A673 (cell line): Measurements from ENCODE around the gene ERFL. TPM values are rescaled to one million over a fixed set of nuclear protein-coding genes. Genes with fewer than 3 reads are reported as not detected.

Experiments used
- Bru-seq: library from RNA; stranded (reverse); fragments of 400-500 nt; gene quantifications from one replicate; lab custom pipeline; 2021; lab: Mats Ljungman, UMichigan
- BruChase-seq, 2 experiments: library from RNA; stranded (reverse); fragments of 400-500 nt; gene quantifications; one replicate each; lab custom pipeline; 2021; lab: Mats Ljungman, UMichigan
- BruUV-seq: library from RNA; stranded (reverse); fragments of 400-500 nt; replicated peaks from 2 replicates; lab custom pipeline; 2021; lab: Mats Ljungman, UMichigan
- CTCF ChIA-PET: fragments of 300-600 bp; sonication (Branson Sonifier 250); formaldehyde crosslinking; loops from one replicate; lab custom pipeline; 2022; ENCODE audit warnings: antibody characterized with exemption; lab: Charles Lee
- POLR2A ChIA-PET: fragments of 300-600 bp; sonication (Branson Sonifier 250); formaldehyde crosslinking; loops from one replicate; lab custom pipeline; 2022; ENCODE audit warnings: antibody characterized with exemption; ENCODE audit not compliant: low non-redundant PET; lab: Charles Lee
- DNase-seq: peaks from one replicate; pipeline ENCODE4 v3.0.0-alpha.2; 2015; ENCODE audit warnings: low spot score
- H3K27ac ChIP-seq: fragments of 200-600 bp; sonication (generic); 2 replicates; pipeline ENCODE4 v1.5.1; 2016; ENCODE audit warnings: mixed run types, low read depth, mild to moderate bottlenecking, mixed read lengths, antibody characterized with exemption, low read length; ENCODE audit not compliant: poor library complexity, severe bottlenecking
- H3K27me3 ChIP-seq: fragments of 200-600 bp; sonication (generic); replicated peaks from 2 replicates; pipeline ENCODE4 v1.6.1; 2017; ENCODE audit warnings: mixed run types, low read depth, mild to moderate bottlenecking, mixed read lengths, antibody characterized with exemption, low read length; ENCODE audit not compliant: insufficient read depth, poor library complexity
- H3K36me3 ChIP-seq: fragments of 200-600 bp; sonication (generic); 2 replicates; pipeline ENCODE4 v1.6.1; 2016; ENCODE audit warnings: mixed run types, mild to moderate bottlenecking, mixed read lengths, antibody characterized with exemption, low read length; ENCODE audit not compliant: insufficient read depth, poor library complexity, severe bottlenecking
- H3K4me1 ChIP-seq: fragments of 200-600 bp; sonication (generic); 2 replicates; pipeline ENCODE4 v1.6.1; 2017; ENCODE audit warnings: mixed run types, mild to moderate bottlenecking, mixed read lengths, antibody characterized with exemption, low read length; ENCODE audit not compliant: insufficient read depth, poor library complexity, severe bottlenecking
- H3K4me3 ChIP-seq: fragments of 200-600 bp; sonication (generic); 2 replicates; pipeline ENCODE4 v1.5.1; 2016; ENCODE audit warnings: low read depth, mixed run types, mild to moderate bottlenecking, mixed read lengths, low read length; ENCODE audit not compliant: poor library complexity, severe bottlenecking
- H3K9me3 ChIP-seq: fragments of 200-600 bp; sonication (generic); 2 replicates; pipeline ENCODE4 v1.6.1; 2016; ENCODE audit warnings: mixed run types, low read depth, mild to moderate bottlenecking, mixed read lengths, antibody characterized with exemption, low read length; ENCODE audit not compliant: poor library complexity, severe bottlenecking
- EZH2 ChIP-seq: fragments of 200-600 bp; sonication (generic); IDR thresholded peaks from 2 replicates; pipeline ENCODE4 v1.6.1; 2017; ENCODE audit warnings: borderline replicate concordance, low read depth, mild to moderate bottlenecking, mixed read lengths, antibody characterized with exemption, low read length; ENCODE audit not compliant: poor library complexity, severe bottlenecking
- intact Hi-C: fragments of 100-400 bp; cut with micrococcal nuclease; formaldehyde crosslinking; loops from one replicate; pipeline ENCODE4 v1.10.0; 2022; ENCODE audit not compliant: unreplicated experiment
- long read RNA-seq: library from polyadenylated mRNA; stranded (forward); transcript quantifications from one replicate; pipeline ENCODE4 v2.0.0, GENCODE V29; 2022
- total RNA-seq: library from RNA; stranded (reverse); gene quantifications from 2 replicates; pipeline ENCODE4 v1.2.3, GENCODE V29; 2021
- TF ChIP-seq, protein P1 (sequence below): fragments of 300-800, 200-600 bp; sonication (generic); conservative IDR thresholded peaks from 2 replicates; pipeline ENCODE4 v1.5.1; 2017; ENCODE audit warnings: low read depth, mild to moderate bottlenecking, antibody characterized with exemption, low read length, moderate library complexity, mixed read lengths

The ERFL gene
- 0.95 and 1.2 TPM in 2 replicates for total RNA-seq
- percentile 22 among the genes with signal in this experiment for Bru-seq, nascent RNA
- BruChase-seq, experiment 1, labeled RNA remaining after a 2-hour chase = percentile 27 among the genes with signal in this experiment
- percentile 41 among the genes with signal in this experiment for BruChase-seq, experiment 2, labeled RNA remaining after a 6-hour chase
- long read RNA-seq = 0 reads

GRCh38 chr19:41928221-41928683, at the start of gene ERFL:
Gene ERFL, minus strand, starts transcription at chr19:41928449. Its CDS starts 15,530 bp downstream, at chr19:41912919.
- no peaks in the 10 kb centered on the region for H3K9me3 ChIP-seq
- H3K27ac ChIP-seq = peak within 1 kb of the TSS; percentile 28
- POLR2A ChIA-PET = no interaction called here
- no peak for DNase-seq
- TF ChIP-seq, protein P1, sequence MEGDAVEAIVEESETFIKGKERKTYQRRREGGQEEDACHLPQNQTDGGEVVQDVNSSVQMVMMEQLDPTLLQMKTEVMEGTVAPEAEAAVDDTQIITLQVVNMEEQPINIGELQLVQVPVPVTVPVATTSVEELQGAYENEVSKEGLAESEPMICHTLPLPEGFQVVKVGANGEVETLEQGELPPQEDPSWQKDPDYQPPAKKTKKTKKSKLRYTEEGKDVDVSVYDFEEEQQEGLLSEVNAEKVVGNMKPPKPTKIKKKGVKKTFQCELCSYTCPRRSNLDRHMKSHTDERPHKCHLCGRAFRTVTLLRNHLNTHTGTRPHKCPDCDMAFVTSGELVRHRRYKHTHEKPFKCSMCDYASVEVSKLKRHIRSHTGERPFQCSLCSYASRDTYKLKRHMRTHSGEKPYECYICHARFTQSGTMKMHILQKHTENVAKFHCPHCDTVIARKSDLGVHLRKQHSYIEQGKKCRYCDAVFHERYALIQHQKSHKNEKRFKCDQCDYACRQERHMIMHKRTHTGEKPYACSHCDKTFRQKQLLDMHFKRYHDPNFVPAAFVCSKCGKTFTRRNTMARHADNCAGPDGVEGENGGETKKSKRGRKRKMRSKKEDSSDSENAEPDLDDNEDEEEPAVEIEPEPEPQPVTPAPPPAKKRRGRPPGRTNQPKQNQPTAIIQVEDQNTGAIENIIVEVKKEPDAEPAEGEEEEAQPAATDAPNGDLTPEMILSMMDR = no peak
- TF ChIP-seq EZH2 = no peak
- BruUV-seq = no TSS peak
- H3K36me3 ChIP-seq = no peaks in the 10 kb centered on the region
- intact Hi-C loops = no loop called here
- H3K27me3 ChIP-seq = no peaks in the 10 kb centered on the region
- H3K4me1 ChIP-seq = peaks cover 41% of the 10 kb centered on the region
- H3K4me3 ChIP-seq = peak within 1 kb of the TSS; percentile 63
- CTCF ChIA-PET = no interaction called here

GRCh38 chr19:41977916-41978315, 49.7 kb upstream of the ERFL start:
- no peak overlapping the region for H3K27ac ChIP-seq
- H3K9me3 ChIP-seq = no peaks in the 10 kb centered on the region
- intact Hi-C loops = no loop called here
- ChIA-PET POLR2A (no interaction called here), CTCF (no interaction called here)
- no peak for DNase-seq
- no peaks in the 10 kb centered on the region for H3K36me3 ChIP-seq
- no TSS peak for BruUV-seq
- TF ChIP-seq EZH2 = no peak
- TF ChIP-seq, protein P1 = no peak
- no peaks in the 10 kb centered on the region for H3K4me1 ChIP-seq
- H3K27me3 ChIP-seq = no peaks in the 10 kb centered on the region
- H3K4me3 ChIP-seq = no peak overlapping the region

DNA sequence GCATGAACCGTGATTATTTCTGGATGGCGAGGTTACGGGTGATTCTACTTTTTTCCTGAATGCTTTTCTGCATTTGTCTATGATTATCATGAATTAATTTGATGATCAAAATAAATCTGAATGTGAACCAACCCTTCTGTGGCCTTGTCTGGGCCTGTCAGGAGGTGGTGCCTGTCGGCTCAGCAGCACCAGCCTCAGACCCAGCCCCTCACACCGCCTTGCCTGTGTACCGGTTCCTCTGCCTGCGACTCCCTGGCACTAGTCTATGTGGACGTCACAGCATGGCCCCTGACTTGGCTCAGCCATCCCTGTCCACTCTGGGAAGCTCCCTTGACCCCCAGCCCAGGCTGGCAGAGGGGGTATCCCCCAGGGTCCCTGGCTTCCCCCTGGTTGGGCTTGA, 46.4 kb upstream of the ERFL start:
- Histone ChIP-seq H3K27ac (no peak overlapping the region), H3K9me3 (no peaks in the 10 kb centered on the region), H3K4me3 (no peak overlapping the region), H3K36me3 (no peaks in the 10 kb centered on the region), H3K27me3 (no peaks in the 10 kb centered on the region), H3K4me1 (no peaks in the 10 kb centered on the region)
- DNase-seq = no peak
- no TSS peak for BruUV-seq
- ChIA-PET CTCF (no interaction called here), POLR2A (no interaction called here)
- no peak for TF ChIP-seq EZH2
- TF ChIP-seq, protein P1 = no peak
- intact Hi-C loops = no loop called here
